Upper lobe of left lung (tissue), 4 donors: Measurements from ENCODE around the gene TNRC6C.

Experiments used
- EP300 ChIP-seq, 4 donors: sonication (generic); formaldehyde crosslinking; IDR thresholded peaks; one replicate each; pipeline ENCODE4 v1.5.1; 2017; ENCODE audit warnings: antibody characterized with exemption in 4 of 4, control low read depth in 2 of 4
- POLR2A ChIP-seq, 4 donors: fragments of 450-650 bp; IDR thresholded peaks; one replicate each; pipeline ENCODE4 v1.5.1; 2016 to 2017; ENCODE audit warnings: antibody characterized with exemption in 4 of 4, mild to moderate bottlenecking in 2 of 4
- POLR2AphosphoS5 ChIP-seq, 2 donors: sonication (generic); formaldehyde crosslinking; IDR thresholded peaks; one replicate each; pipeline ENCODE4 v1.5.1; 2017; ENCODE audit warnings: antibody characterized with exemption in 2 of 2
- TF ChIP-seq, protein P1 (sequence below), 6 experiments: fragments of 450-650 bp in 4 of 6; fragments of 200-600 bp in 2 of 6; sonication (generic) in 2 of 6; IDR thresholded peaks; one replicate each; pipeline ENCODE4 v1.5.1; 2016 to 2019; ENCODE audit warnings: antibody characterized with exemption in 6 of 6

DNA sequence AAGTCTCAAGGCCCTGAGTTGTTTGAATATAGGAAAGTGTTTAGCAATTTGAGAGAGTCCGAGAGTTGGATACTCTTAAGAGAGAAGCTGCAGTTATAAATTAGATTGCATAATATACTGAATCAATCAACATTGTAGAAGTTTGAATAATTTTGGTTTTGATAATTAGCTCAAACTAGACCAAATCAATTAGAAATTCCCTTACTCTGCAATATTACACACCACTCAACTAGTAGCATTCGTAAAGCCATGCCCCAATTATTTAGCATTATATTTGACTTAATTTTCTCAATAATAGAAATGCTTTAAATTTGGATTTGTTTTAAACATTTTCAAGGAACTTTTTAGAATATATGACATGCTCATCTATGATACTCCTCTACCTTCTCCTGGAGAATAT is 49.1 kb downstream of the TNRC6C start:
- TF ChIP-seq POLR2AphosphoS5 (IDR thresholded peaks at IDR 0.05) (no peak), POLR2A (IDR thresholded peaks at IDR 0.05) (no peak), EP300 (IDR thresholded peaks at IDR 0.05) (no peak)
- TF ChIP-seq, protein P1, sequence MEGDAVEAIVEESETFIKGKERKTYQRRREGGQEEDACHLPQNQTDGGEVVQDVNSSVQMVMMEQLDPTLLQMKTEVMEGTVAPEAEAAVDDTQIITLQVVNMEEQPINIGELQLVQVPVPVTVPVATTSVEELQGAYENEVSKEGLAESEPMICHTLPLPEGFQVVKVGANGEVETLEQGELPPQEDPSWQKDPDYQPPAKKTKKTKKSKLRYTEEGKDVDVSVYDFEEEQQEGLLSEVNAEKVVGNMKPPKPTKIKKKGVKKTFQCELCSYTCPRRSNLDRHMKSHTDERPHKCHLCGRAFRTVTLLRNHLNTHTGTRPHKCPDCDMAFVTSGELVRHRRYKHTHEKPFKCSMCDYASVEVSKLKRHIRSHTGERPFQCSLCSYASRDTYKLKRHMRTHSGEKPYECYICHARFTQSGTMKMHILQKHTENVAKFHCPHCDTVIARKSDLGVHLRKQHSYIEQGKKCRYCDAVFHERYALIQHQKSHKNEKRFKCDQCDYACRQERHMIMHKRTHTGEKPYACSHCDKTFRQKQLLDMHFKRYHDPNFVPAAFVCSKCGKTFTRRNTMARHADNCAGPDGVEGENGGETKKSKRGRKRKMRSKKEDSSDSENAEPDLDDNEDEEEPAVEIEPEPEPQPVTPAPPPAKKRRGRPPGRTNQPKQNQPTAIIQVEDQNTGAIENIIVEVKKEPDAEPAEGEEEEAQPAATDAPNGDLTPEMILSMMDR (IDR thresholded peaks at IDR 0.05), result no peak
